ENCODE data around the gene FAM120A. TPM values are rescaled to one million over a fixed set of nuclear protein-coding genes. Genes with fewer than 3 reads are reported as not detected.

The FAM120A gene
- total and polyA plus RNA-seq, 9 of the 15 experiments (the other 6 are each of a cell fraction or from before 2014, with no cell fraction given) = 8.7 to 71.0 (median 42.2) TPM

- Histone ChIP-seq H3K4me2 (ENCODE audit: insufficient read depth, low read length) (peak overlapping the region; percentile 84), H3K4me3 (peak overlapping the region; percentile 74), H3K4me1 (replicated peaks in 1 of 2; ENCODE audit: control insufficient read depth in 2 of 2, insufficient read depth in 2 of 2, low read length in 2 of 2) (peaks cover 13 to 37% of the 10 kb centered on the region in 2 experiments), H3K9me1 (ENCODE audit: control insufficient read depth, insufficient read depth, low read length) (no peaks in the 10 kb centered on the region), H3K9ac (ENCODE audit: insufficient read depth in 1 of 2, low read depth in 2 of 2, low read length in 2 of 2) (peak overlapping the region; percentile 79 to 91), H2AFZ (ENCODE audit: low read depth, low read length) (peak overlapping the region; percentile 84), H3K9me3 (replicated peaks; ENCODE audit: control insufficient read depth, insufficient read depth, low read depth, low read length) (no peaks in the 10 kb centered on the region), H3K27me3 (ENCODE audit: control insufficient read depth in 2 of 2, insufficient read depth in 2 of 2, low read length in 2 of 2) (no peaks in the 10 kb centered on the region), H3K79me2 (ENCODE audit: control insufficient read depth, insufficient read depth, low read length) (peaks cover 26% of the 10 kb centered on the region), H3K27ac (ENCODE audit: extremely low read depth, low read depth, low read length) (peak overlapping the region; percentile 84), H3K36me3 (ENCODE audit: control insufficient read depth, insufficient read depth, low read length) (no peaks in the 10 kb centered on the region), H4K20me1 (replicated peaks; ENCODE audit: control insufficient read depth, insufficient read depth, low read length) (peaks cover 5% of the 10 kb centered on the region; the same call in 1 of the 2 replicates)
- WGBS (ENCODE audit: insufficient coverage, low coverage, missing lambda C conversion rate) = 2% methylated on average over 19 of the region's 26 CpGs
- peak; percentile 79 for FAIRE-seq
- ATAC-seq = peak; percentile 68
- CTCF ChIA-PET (ENCODE audit: low intra/inter-chr PET ratio) = no interaction called here
- in situ Hi-C loops (cut with MboI) = no loop called here
- intact Hi-C loops (cut with micrococcal nuclease) = loop anchor here (10.0 kb wide), 1 partner anchor 89 kb away; no protein-coding TSS in a partner anchor
- BruUV-seq (replicated peaks) = no TSS peak
- POLR2A ChIA-PET = interaction anchor here (0.6 to 1.0 kb wide), 2 partner anchors 10 to 19 kb away, joined by 3 to 4 read pairs; no protein-coding TSS in a partner anchor
- peak; percentile 67 to 83 (median 78) for DNase-seq (ENCODE audit: extremely low read depth in 1 of 4, low spot score in 3 of 4)
- TF ChIP-seq ZFP1 (CRISPR knock-in tag; IDR thresholded peaks at IDR 0.05) (no peak), HMG20B (CRISPR knock-in tag; IDR thresholded peaks at IDR 0.05) (no peak), GABPB1 (CRISPR knock-in tag; IDR thresholded peaks at IDR 0.05) (0 out of 2 replicates have a peak, but pooled peaks have one; percentile 24), FIP1L1 (IDR thresholded peaks at IDR 0.05; ENCODE audit: low read depth, low read length, poor library complexity, severe bottlenecking) (peak; percentile 0), UBTF (IDR thresholded peaks at IDR 0.05; ENCODE audit: borderline replicate concordance in 1 of 2, low read depth in 2 of 2, low read length in 2 of 2) (0 out of 4 replicates have a peak, but pooled peaks of 1 of the 2 experiments have one; percentile 43), PML (IDR thresholded peaks at IDR 0.05; ENCODE audit: low read length) (peak; percentile 17; the same call in 1 of the 2 replicates), KAT7 (CRISPR knock-in tag; IDR thresholded peaks at IDR 0.05; ENCODE audit: borderline replicate concordance) (0 out of 2 replicates have a peak, but pooled peaks have one; percentile 43), SMARCE1 (IDR thresholded peaks at IDR 0.05) (peak; percentile 63; the same call in 1 of the 2 replicates), THRA (IDR thresholded peaks at IDR 0.05) (no peak), ETS1 (conservative IDR thresholded peaks at IDR 0.05; ENCODE audit: control insufficient read depth, low read depth, low read length) (no peak), EGR1 (conservative IDR thresholded peaks at IDR 0.05) (peak; percentile 27; the same call in 1 of the 2 replicates), NFRKB (IDR thresholded peaks at IDR 0.05; ENCODE audit: low read depth) (peak; percentile 46; the same call in 1 of the 2 replicates), HDAC1 (IDR thresholded peaks at IDR 0.05) (0 out of 4 replicates have a peak, but pooled peaks of 1 of the 2 experiments have one; percentile 41)
These were observed 124.3 kb downstream of the FAM120A start for GRCh38 chr9:93575796-93576257.
